Activated CD8-positive, alpha-beta memory T cell treated with anti-CD3 and anti-CD28 coated beads, Interleukin-2, amount 50 U/mL, for 1 hour (primary cell): Measurements from ENCODE around the gene RNH1.

Experiments used
- DNase-seq: peaks from one replicate; pipeline ENCODE4 v3.0.0-alpha.2; 2020; ENCODE audit errors: extremely low read depth

RNH1 gene

DNA sequence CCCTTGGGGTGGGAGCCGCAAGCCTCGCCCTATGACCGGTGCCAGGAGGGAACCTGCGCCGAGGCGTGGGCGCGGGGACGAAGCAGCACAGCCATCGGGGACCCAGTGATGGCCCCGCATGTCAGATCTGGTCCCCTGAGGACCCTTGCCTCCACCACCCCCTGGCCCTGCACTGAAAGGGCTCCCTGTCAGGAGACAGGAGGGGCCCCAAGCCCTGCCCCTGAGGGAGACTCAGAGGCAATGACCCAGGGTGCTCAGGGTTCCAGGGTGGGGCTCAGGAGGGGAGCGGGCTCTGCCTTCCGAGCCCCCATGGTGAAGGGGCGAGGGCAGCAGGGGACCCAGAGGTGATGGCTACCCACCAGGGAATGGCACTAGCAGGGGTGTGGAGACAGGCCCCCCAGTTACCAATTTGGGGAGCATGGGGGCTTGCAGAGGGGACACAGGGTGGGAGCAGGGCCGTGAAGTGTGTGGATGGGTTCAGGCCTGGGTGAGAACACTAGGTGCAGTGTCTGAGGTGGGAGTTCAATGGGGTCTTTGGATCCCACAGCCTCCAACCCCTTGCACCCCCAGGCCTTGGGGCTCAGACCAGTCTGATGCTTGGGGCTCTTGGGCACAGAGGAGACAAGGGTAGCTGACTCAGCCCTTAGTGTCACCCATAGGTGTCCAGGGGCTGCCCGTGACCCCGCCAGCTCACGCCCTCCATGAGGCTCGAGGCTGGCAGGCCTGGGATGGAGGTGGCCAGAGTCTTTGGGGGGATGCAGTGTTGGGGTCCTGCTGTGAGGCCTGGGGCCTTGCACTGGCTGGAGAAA, 30.8 kb upstream of the RNH1 start:
- DNase-seq, result no peak

GRCh38 chr11:536841-537621, 30.0 kb upstream of the RNH1 start, which contains the start of gene LRRC56:
Gene LRRC56 (plus strand): TSS chr11:537527. CDS start chr11:540685, 3,158 bp downstream.
- DNase-seq, result peak; percentile 85

- peak; percentile 82 for DNase-seq
Observed at GRCh38 chr11:535519-536454, 28.7 kb upstream of the RNH1 start, which contains the start of gene HRAS. Gene HRAS (minus strand): TSS chr11:535576.

DNA sequence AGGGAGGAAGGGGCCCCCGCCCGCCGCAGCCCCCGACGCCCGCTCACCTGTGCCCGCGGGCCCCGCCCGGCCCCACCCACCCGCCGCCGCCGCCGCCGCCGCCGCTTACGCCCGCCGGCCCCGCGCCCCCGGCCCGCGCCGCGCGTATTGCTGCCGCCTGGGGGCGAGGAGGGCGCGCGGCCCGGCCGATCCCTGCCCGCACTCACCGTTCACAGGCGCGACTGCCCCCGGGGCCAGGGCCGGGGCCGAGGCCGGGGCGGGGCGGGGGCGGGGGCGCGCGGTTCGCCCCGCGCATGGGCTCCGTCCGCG, 28.1 kb upstream of the RNH1 start:
- DNase-seq, result no peak

DNA sequence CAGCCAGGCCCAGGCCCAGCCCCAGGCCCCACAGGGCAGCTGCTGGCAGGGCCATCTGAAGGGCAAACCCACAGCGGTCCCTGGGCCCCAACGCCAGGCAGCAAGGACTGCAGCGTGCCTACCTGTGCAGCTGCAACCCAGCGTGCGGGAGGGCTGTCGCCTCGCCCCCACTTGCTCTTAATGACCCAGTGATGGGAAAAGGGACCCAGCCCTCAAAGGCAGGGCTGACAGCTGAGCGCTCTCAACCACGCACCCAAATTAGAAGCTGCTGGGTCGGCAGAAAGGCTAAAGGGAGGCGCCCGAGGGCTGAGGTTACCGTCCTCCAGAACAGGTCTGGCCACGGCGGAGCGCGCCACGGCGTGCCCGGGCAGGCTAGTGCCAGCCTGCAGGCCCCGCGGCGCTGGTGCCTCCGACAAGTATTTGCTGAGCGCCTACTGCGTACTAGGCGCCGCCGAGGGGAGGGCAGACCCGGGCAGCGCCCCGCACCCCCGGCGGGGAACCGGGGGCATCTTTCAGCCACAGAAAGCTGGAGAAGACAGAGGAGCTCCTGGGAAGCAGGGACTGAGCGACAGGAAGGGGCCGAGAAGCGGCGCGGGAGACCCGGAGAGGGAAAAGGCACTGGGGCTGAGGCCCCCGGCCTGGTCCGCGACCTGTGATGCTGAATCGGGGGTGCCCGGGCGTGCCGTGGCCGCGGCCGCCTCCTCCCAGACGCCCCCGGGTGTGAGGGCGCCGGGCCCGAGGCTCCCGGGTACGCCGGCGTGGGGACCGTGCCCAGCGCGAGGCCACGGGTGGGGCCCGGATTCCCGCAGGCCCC, 27.6 kb upstream of the RNH1 start:
- DNase-seq, result no peak

DNA sequence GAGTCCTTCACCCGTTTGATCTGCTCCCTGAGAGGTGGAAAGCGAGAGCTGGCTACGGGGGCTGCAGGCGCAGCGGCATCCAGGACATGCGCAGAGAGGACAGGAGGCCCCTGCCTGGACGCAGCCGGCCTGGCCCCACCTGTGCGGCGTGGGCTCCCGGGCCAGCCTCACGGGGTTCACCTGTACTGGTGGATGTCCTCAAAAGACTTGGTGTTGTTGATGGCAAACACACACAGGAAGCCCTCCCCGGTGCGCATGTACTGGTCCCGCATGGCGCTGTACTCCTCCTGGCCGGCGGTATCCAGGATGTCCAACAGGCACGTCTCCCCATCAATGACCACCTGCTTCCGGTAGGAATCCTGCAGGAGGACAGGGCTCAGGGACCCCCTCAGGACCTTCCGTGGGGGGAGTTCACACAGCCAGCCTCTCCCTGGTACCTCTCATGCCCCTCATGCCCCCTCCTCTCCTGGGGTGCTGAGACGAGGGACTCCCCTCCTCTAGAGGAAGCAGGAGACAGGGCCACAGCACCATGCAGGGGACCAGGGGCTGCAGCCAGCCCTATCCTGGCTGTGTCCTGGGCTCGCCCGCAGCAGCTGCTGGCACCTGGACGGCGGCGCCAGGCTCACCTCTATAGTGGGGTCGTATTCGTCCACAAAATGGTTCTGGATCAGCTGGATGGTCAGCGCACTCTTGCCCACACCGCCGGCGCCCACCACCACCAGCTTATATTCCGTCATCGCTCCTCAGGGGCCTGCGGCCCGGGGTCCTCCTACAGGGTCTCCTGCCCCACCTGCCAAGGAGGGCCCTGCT, 26.7 kb upstream of the RNH1 start:
- no peak for DNase-seq

GRCh38 chr11:532986-533585, 26.0 kb upstream of the RNH1 start:
- no peak for DNase-seq

DNA sequence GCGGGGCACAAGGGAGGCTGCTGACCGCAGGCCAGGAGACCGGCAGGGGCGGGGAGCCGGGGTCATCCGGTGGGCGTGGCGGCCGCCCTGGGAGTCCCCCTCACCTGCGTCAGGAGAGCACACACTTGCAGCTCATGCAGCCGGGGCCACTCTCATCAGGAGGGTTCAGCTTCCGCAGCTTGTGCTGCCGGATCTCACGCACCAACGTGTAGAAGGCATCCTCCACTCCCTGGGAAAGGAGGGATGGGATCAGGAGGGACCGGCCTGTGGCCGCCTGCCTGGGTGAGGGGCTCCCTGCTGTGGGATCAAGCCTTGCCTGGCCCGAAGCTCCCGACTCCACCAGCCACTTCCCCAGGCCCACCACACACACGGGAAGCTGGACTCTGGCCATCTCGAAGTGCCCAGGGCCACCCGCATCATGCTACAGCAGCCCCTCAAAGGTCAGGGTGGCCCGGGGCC, 25.5 kb upstream of the RNH1 start:
- DNase-seq, result no peak

GRCh38 chr11:531919-532526, 25.0 kb upstream of the RNH1 start:
- DNase-seq, result no peak

GRCh38 chr11:530960-531831, 24.2 kb upstream of the RNH1 start:
- DNase-seq, result no peak

DNA sequence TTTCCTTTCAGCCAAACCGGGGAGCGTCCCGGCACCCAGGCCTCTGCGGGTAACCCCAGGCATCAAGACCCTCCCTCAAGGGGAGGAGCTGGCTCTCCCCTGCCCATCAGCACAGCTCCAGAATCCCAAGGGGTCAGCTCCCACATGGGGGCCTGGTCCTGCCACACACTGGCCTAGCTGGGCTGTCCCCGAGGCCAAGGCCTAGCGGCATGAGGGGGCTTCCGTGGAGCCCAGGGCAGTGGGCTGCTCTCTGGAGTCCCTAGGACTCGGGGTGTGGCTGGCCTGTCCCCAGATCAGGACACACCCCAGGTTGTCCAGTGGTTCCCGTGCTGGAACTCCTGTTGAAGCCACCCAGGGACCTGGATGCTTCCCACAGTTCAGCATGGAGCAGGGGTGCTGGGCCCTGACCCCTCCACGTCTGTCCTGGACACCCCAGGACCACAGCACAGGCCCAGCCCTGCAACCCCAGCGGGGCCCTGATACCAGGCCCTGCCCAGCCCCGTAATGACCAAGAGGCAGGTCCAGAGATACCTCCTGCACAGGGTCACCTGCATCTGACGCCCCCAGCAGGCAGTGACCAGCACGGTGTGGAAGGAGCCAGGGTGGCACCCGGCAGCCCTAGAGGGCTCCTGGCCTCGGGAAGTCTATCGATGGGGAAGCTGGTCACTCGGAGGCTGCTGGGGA, 22.8 kb upstream of the RNH1 start:
- DNase-seq, result no peak

GRCh38 chr11:528815-529727, 22.0 kb upstream of the RNH1 start:
- DNase-seq, result no peak

DNA sequence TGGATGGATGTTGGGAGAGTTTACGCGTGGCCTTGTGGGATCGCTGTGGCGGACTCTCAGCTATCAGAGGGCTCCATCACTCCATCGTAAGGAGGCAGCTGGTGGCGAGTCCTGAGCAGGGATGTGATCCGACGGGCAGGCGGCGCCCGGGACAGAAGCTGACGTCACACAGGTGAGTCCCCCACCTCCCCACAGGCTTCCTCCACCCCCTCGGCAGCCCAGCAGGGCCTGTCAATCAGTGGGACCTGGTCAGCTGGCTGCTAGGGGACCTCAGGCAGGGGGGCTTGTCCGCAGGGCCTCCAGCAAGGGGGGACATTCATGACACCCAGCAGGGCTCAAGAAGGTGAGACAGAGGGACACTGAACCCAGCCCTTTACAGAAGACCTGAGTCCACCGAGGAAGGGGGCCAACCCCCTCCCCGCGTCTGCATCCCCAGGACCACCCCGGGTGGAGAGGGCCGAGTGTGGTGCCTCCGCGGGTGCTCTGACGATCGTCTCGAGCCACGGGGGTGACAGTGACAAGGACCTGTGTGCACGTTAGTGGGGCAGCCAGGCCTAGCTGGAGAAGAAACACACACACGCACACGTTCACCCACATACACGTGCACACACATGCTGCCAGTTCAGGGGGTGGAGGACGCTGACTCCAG, 21.2 kb upstream of the RNH1 start:
- DNase-seq, result no peak

DNA sequence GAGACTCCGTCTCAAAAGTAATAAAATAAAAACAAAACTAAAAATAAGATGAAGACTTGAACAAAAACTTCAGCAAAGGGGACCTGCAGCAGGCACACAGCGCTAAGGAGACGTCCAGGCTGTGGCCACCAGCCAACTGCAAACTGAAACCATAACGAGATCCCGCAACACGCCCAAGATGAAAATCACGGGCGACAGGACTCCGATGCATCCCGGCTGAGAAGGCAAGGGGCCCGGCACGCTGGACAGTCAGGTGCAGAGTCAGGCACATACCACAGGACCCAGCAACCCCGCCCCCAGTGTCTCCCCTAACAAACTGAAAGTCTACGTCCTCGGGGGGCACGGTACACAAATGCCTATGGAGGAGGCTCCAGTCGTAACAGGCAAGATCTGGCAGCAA, 19.1 kb upstream of the RNH1 start:
- no peak for DNase-seq

DNA sequence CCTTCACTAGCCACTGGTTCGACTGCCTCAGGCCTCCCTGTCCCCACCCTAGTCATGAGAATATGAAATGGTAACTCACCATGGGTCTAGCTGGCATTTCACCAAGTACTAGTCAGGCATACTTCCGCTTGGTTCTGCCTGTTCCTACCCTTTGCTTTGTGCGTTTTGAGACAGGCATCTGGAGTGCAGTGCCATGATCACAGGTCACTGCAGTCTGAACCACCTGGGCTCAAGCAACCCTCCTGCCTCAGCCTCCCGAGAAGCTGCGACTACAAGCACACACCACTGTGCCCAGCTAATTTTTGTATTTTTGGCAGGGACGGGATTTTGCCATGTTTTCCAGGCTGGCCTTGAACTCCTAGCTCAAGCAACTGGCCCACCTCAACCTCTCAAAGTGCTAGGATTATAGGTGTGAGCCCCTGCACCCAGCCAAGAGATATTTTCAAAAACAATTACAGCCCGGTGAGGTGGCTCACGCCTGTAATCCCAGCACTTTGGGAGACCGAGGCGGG, 14.2 kb upstream of the RNH1 start:
- no peak for DNase-seq
